Measurements from ENCODE around the gene TMEM132A.

DNA sequence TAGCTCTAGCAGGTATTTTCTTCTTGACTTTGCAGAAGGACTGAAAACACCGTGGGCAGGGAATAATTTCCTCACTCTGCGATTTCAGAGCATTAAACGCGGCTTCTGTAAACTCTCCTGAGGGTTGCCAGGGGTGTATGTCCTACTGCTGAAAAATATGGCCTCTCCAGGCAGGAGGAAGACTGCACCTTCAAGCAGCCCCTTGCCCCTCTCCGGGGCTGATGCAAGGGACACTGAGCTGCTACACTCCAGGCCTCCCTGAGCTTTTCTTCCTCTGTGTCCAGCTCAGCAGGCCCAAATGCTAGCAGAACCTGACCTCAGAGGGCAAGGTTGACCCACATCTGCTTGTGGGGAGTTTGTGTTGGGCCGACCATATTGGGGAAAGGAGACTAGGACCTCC lies 49.4 kb downstream of the TMEM132A start:
- TF ChIP-seq, protein P1, sequence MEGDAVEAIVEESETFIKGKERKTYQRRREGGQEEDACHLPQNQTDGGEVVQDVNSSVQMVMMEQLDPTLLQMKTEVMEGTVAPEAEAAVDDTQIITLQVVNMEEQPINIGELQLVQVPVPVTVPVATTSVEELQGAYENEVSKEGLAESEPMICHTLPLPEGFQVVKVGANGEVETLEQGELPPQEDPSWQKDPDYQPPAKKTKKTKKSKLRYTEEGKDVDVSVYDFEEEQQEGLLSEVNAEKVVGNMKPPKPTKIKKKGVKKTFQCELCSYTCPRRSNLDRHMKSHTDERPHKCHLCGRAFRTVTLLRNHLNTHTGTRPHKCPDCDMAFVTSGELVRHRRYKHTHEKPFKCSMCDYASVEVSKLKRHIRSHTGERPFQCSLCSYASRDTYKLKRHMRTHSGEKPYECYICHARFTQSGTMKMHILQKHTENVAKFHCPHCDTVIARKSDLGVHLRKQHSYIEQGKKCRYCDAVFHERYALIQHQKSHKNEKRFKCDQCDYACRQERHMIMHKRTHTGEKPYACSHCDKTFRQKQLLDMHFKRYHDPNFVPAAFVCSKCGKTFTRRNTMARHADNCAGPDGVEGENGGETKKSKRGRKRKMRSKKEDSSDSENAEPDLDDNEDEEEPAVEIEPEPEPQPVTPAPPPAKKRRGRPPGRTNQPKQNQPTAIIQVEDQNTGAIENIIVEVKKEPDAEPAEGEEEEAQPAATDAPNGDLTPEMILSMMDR (conservative IDR thresholded peaks at IDR 0.05 in 1 of 2, IDR thresholded peaks at IDR 0.05 in 1 of 2; ENCODE audit: low read depth in 1 of 2, low read length in 2 of 2), result no peak
- no peak for TF ChIP-seq EZH2 (IDR thresholded peaks at IDR 0.05; ENCODE audit: low read length, missing control alignments)
